PC-3 (cell line): ENCODE measurements around the gene PLCL1. TPM values are rescaled to one million over a fixed set of nuclear protein-coding genes. Genes with fewer than 3 reads are reported as not detected.

Source experiments
- ATAC-seq: fragments of 200-7000 bp; cut with Tn5 transposase; 2 replicates; pipeline ENCODE4 v1.9.1; 2020; ENCODE audit warnings: mild to moderate bottlenecking, moderate library complexity
- BruUV-seq: library from RNA; stranded (reverse); fragments of 400-500 nt; replicated peaks from 2 replicates; lab custom pipeline; 2021; lab: Mats Ljungman, UMichigan
- CTCF ChIA-PET: fragments of 300-600 bp; sonication (Branson Sonifier 250); formaldehyde crosslinking; loops from one replicate; lab custom pipeline; 2022; ENCODE audit warnings: antibody characterized with exemption; lab: Charles Lee
- POLR2A ChIA-PET: fragments of 300-600 bp; sonication (Branson Sonifier 250); formaldehyde crosslinking; loops from one replicate; lab custom pipeline; 2022; ENCODE audit warnings: antibody characterized with exemption; ENCODE audit not compliant: unreplicated experiment; lab: Charles Lee
- DNase-seq: peaks from one replicate; pipeline ENCODE4 v3.0.0-alpha.2; 2015
- H2AFZ ChIP-seq: fragments of 300-600 bp; sonication (generic); 2 replicates; pipeline ENCODE4 v1.6.0; 2016; ENCODE audit warnings: antibody characterized with exemption, low read length
- H3F3A ChIP-seq: fragments of 300-600 bp; sonication (generic); one replicate; pipeline ENCODE4 v1.6.0; 2017; ENCODE audit warnings: antibody characterized with exemption, low read length, control low read depth, mild to moderate bottlenecking; ENCODE audit not compliant: unreplicated experiment
- H3K27ac ChIP-seq: fragments of 300-600 bp; sonication (generic); 2 replicates; pipeline ENCODE4 v1.5.1; 2016; ENCODE audit warnings: mild to moderate bottlenecking, low read length
- H3K27me3 ChIP-seq: fragments of 300-600 bp; sonication (generic); 2 replicates; pipeline ENCODE4 v1.6.1; 2016; ENCODE audit warnings: low read length, mixed read lengths
- H3K36me3 ChIP-seq: fragments of 300-600 bp; sonication (generic); 2 replicates; pipeline ENCODE4 v1.6.1; 2016; ENCODE audit warnings: low read depth, mixed run types, low read length, mixed read lengths
- H3K4me1 ChIP-seq: fragments of 300-600 bp; sonication (generic); 2 replicates; pipeline ENCODE4 v1.5.1; 2016; ENCODE audit warnings: low read length; ENCODE audit not compliant: insufficient read depth
- H3K4me2 ChIP-seq: fragments of 300-600 bp; sonication (generic); 2 replicates; pipeline ENCODE4 v1.6.0; 2016; ENCODE audit warnings: low read length
- H3K4me3 ChIP-seq: fragments of 300-600 bp; sonication (generic); 2 replicates; pipeline ENCODE4 v1.5.1; 2016; ENCODE audit warnings: mild to moderate bottlenecking, low read length, mixed read lengths
- H3K79me2 ChIP-seq: fragments of 300-600 bp; sonication (generic); 2 replicates; pipeline ENCODE4 v1.6.1; 2017; ENCODE audit warnings: low read length, mixed read lengths
- H3K9ac ChIP-seq: fragments of 300-600 bp; sonication (generic); 2 replicates; pipeline ENCODE4 v1.6.0; 2016; ENCODE audit warnings: mild to moderate bottlenecking, low read length
- H3K9me2 ChIP-seq: fragments of 300-600 bp; sonication (generic); replicated peaks from 2 replicates; pipeline ENCODE4 v1.6.1; 2016; ENCODE audit warnings: mixed run types, low read length, mixed read lengths
- H3K9me3 ChIP-seq: fragments of 300-600 bp; sonication (generic); 2 replicates; pipeline ENCODE4 v1.6.1; 2016; ENCODE audit warnings: low read length, mixed read lengths
- H4K20me1 ChIP-seq: fragments of 300-600 bp; sonication (generic); 2 replicates; pipeline ENCODE4 v1.6.1; 2016; ENCODE audit warnings: low read length, mixed read lengths
- CTCF ChIP-seq: fragments of 300-600 bp; sonication (generic); conservative IDR thresholded peaks from 2 replicates; pipeline ENCODE4 v1.5.1; 2017; ENCODE audit warnings: antibody characterized with exemption, low read depth, mild to moderate bottlenecking, low read length
- EZH2 ChIP-seq: fragments of 300-600 bp; sonication (generic); IDR thresholded peaks from one replicate; pipeline ENCODE4 v1.6.1; 2017; ENCODE audit warnings: antibody characterized with exemption, mild to moderate bottlenecking, low read length; ENCODE audit not compliant: unreplicated experiment
- EZH2phosphoT487 ChIP-seq: fragments of 300-600 bp; sonication (generic); IDR thresholded peaks from 2 replicates; pipeline ENCODE4 v1.6.1; 2018; ENCODE audit warnings: mild to moderate bottlenecking, antibody characterized with exemption, low read length, borderline replicate concordance
- intact Hi-C: fragments of 100-400 bp; cut with micrococcal nuclease; formaldehyde crosslinking; loops from 2 replicates; pipeline ENCODE4 v1.9.0; 2023
- total RNA-seq: library from RNA; depleted of rRNA; stranded (reverse); fragments of >200 nt; gene quantifications from 2 replicates; pipeline ENCODE4 v1.2.3, GENCODE V29; 2014

Gene PLCL1
- total RNA-seq, 1 experiment from 2014 or later, result not detected

- H2AFZ ChIP-seq, result no peak overlapping the region
- CTCF ChIA-PET, result no interaction called here
- no peak for DNase-seq
Measured at GRCh38 chr2:197786010-197786877, 18.1 kb upstream of the PLCL1 start.

GRCh38 chr2:197793456-197793855 lies 10.9 kb upstream of the PLCL1 start:
- ATAC-seq, result no peak
- Histone ChIP-seq H3K79me2 (no peaks in the 10 kb centered on the region), H3K9me3 (no peaks in the 10 kb centered on the region), H3K9me2 (no peaks in the 10 kb centered on the region), H3K36me3 (no peaks in the 10 kb centered on the region), H3K27ac (no peak overlapping the region), H3K27me3 (peaks cover 16% of the 10 kb centered on the region; the same call in 1 of the 2 replicates), H3K4me1 (no peaks in the 10 kb centered on the region), H3F3A (no peaks in the 10 kb centered on the region), H3K9ac (no peak overlapping the region), H3K4me3 (no peak overlapping the region), H4K20me1 (no peaks in the 10 kb centered on the region), H3K4me2 (no peak overlapping the region), H2AFZ (no peak overlapping the region)
- DNase-seq, result no peak
- TF ChIP-seq CTCF (no peak), EZH2phosphoT487 (no peak), EZH2 (no peak)
- CTCF ChIA-PET, result no interaction called here
- intact Hi-C loops, result no loop called here
- POLR2A ChIA-PET, result no interaction called here
- BruUV-seq, result no TSS peak

More at GRCh38 chr2:197786010-197786877, 18.1 kb upstream of the PLCL1 start:
- Histone ChIP-seq H4K20me1 (no peaks in the 10 kb centered on the region), H3K9ac (no peak overlapping the region), H3K27me3 (no peaks in the 10 kb centered on the region), H3K4me1 (no peaks in the 10 kb centered on the region), H3K4me2 (no peak overlapping the region), H3K9me2 (no peaks in the 10 kb centered on the region), H3K9me3 (no peaks in the 10 kb centered on the region), H3F3A (no peaks in the 10 kb centered on the region), H3K36me3 (no peaks in the 10 kb centered on the region), H3K79me2 (no peaks in the 10 kb centered on the region), H3K27ac (no peak overlapping the region), H3K4me3 (no peak overlapping the region)
- BruUV-seq, result no TSS peak
- intact Hi-C loops, result no loop called here
- no peak for ATAC-seq
- POLR2A ChIA-PET, result no interaction called here
- TF ChIP-seq EZH2phosphoT487 (no peak), EZH2 (no peak), CTCF (no peak)

GRCh38 chr2:197795277-197795676 lies 9.1 kb upstream of the PLCL1 start:
- no TSS peak for BruUV-seq
- H3F3A ChIP-seq, result no peaks in the 10 kb centered on the region
- no peaks in the 10 kb centered on the region for H3K9me2 ChIP-seq
- intact Hi-C loops, result no loop called here
- CTCF ChIA-PET, result no interaction called here
- H3K27me3 ChIP-seq, result peaks cover 34% of the 10 kb centered on the region
- H3K4me1 ChIP-seq, result no peaks in the 10 kb centered on the region
- H3K9me3 ChIP-seq, result no peaks in the 10 kb centered on the region
- no peaks in the 10 kb centered on the region for H3K36me3 ChIP-seq
- no peak overlapping the region for H3K27ac ChIP-seq
- POLR2A ChIA-PET, result no interaction called here
- no peak for TF ChIP-seq EZH2
- no peak for TF ChIP-seq CTCF
- no peak for TF ChIP-seq EZH2phosphoT487
- no peaks in the 10 kb centered on the region for H3K79me2 ChIP-seq
- no peak overlapping the region for H2AFZ ChIP-seq
- no peak overlapping the region for H3K9ac ChIP-seq
- no peak overlapping the region for H3K4me3 ChIP-seq
- no peak for ATAC-seq
- no peak overlapping the region for H3K4me2 ChIP-seq
- DNase-seq, result no peak
- no peaks in the 10 kb centered on the region for H4K20me1 ChIP-seq
